Left ventricle myocardium inferior (tissue), 1 donor: Measurements from ENCODE around the gene PCCA. TPM values are rescaled to one million over a fixed set of nuclear protein-coding genes. Genes with fewer than 3 reads are reported as not detected.
"Not testable (repeated sequence)": the region's sequence is repeated elsewhere in the genome, so short reads cannot be mapped to it uniquely, and the experiment has no call there.

Experiments used
- DNase-seq: peaks from one replicate; pipeline ENCODE4 v3.0.0-alpha.2; 2020
- H3K27ac ChIP-seq: fragments of 200-600 bp; replicated peaks from 2 replicates; pipeline ENCODE4 v1.8.0; 2021
- H3K27me3 ChIP-seq: fragments of 200-600 bp; 2 replicates; pipeline ENCODE4 v1.8.0; 2021; ENCODE audit warnings: low read depth
- H3K36me3 ChIP-seq: fragments of 200-600 bp; 2 replicates; pipeline ENCODE4 v1.8.0; 2021
- H3K4me1 ChIP-seq: fragments of 200-600 bp; 2 replicates; pipeline ENCODE4 v1.8.0; 2021
- H3K4me3 ChIP-seq: fragments of 200-600 bp; 2 replicates; pipeline ENCODE4 v1.8.0; 2021; ENCODE audit warnings: mild to moderate bottlenecking, moderate library complexity
- H3K9me3 ChIP-seq: fragments of 200-600 bp; replicated peaks from 2 replicates; pipeline ENCODE4 v1.8.0; 2021
- CTCF ChIP-seq: fragments of 200-600 bp; IDR thresholded peaks from 2 replicates; pipeline ENCODE4 v1.8.0; 2021; ENCODE audit warnings: antibody characterized with exemption, mild to moderate bottlenecking, borderline replicate concordance
- intact Hi-C: fragments of 100-400 bp; cut with micrococcal nuclease; formaldehyde crosslinking; loops from one replicate; pipeline ENCODE4 v1.11.0; 2022
- total RNA-seq: library from RNA; stranded (reverse); fragmentation: NEBNext Ultra II Directional; extraction: Animal tissue kit (Norgen Biotek cat#: 25700); gene quantifications from one replicate; pipeline ENCODE4 v1.2.1, GENCODE V29; 2021
- donor health status: DM: no; HTN: yes; CAD: no; lungs with severe emphysema.

The PCCA gene
- total RNA-seq, 1 donor from 2014 or later, result 65.4 TPM

- H3K9me3 ChIP-seq, result peaks cover 8% of the 10 kb centered on the region
- intact Hi-C loops, result no loop called here
- peaks cover 22% of the 10 kb centered on the region for H3K36me3 ChIP-seq
- H3K4me3 ChIP-seq, result no peak overlapping the region
- DNase-seq, result no peak
- no peak for TF ChIP-seq CTCF
- no peaks in the 10 kb centered on the region for H3K27me3 ChIP-seq
- H3K27ac ChIP-seq, result no peak overlapping the region
- H3K4me1 ChIP-seq, result no peaks in the 10 kb centered on the region
These were observed 122.3 kb downstream of the PCCA start for GRCh38 chr13:100211016-100211710.

GRCh38 chr13:100212904-100213553, 124.1 kb downstream of the PCCA start:
- DNase-seq, result no peak
- Histone ChIP-seq H3K9me3 (peaks cover 8% of the 10 kb centered on the region), H3K27me3 (no peaks in the 10 kb centered on the region), H3K4me1 (no peaks in the 10 kb centered on the region), H3K4me3 (no peak overlapping the region), H3K36me3 (peaks cover 24% of the 10 kb centered on the region), H3K27ac (no peak overlapping the region)
- TF ChIP-seq CTCF, result no peak
- intact Hi-C loops, result no loop called here

GRCh38 chr13:100213576-100213975, 124.7 kb downstream of the PCCA start:
- Histone ChIP-seq H3K36me3 (peaks cover 24% of the 10 kb centered on the region), H3K9me3 (peaks cover 8% of the 10 kb centered on the region), H3K27ac (no peak overlapping the region), H3K4me1 (no peaks in the 10 kb centered on the region), H3K27me3 (no peaks in the 10 kb centered on the region), H3K4me3 (no peak overlapping the region)
- TF ChIP-seq CTCF, result no peak
- intact Hi-C loops, result no loop called here
- DNase-seq, result no peak

- no peak for DNase-seq
- intact Hi-C loops, result no loop called here
- no peaks in the 10 kb centered on the region for H3K4me1 ChIP-seq
- peaks cover 8% of the 10 kb centered on the region for H3K9me3 ChIP-seq
- no peaks in the 10 kb centered on the region for H3K27me3 ChIP-seq
- H3K36me3 ChIP-seq, result peaks cover 17% of the 10 kb centered on the region
- no peak overlapping the region for H3K27ac ChIP-seq
- no peak for TF ChIP-seq CTCF
- H3K4me3 ChIP-seq, result no peak overlapping the region
These were observed 126.0 kb downstream of the PCCA start for GRCh38 chr13:100214886-100215285.

- no peak for TF ChIP-seq CTCF
- Histone ChIP-seq H3K27me3 (no peaks in the 10 kb centered on the region), H3K4me3 (no peak overlapping the region), H3K36me3 (peaks cover 2% of the 10 kb centered on the region), H3K27ac (no peak overlapping the region), H3K9me3 (no peaks in the 10 kb centered on the region), H3K4me1 (no peaks in the 10 kb centered on the region)
- intact Hi-C loops, result no loop called here
- DNase-seq, result no peak
These were observed 132.3 kb downstream of the PCCA start for GRCh38 chr13:100221166-100221565.

GRCh38 chr13:100223966-100224530, 135.2 kb downstream of the PCCA start:
- DNase-seq, intact Hi-C loops: not testable (repeated sequence)

More at GRCh38 chr13:100223966-100224530, 135.2 kb downstream of the PCCA start:
- H3K4me1 ChIP-seq, H3K36me3 ChIP-seq, H3K27me3 ChIP-seq, H3K27ac ChIP-seq, H3K9me3 ChIP-seq, H3K4me3 ChIP-seq: not testable (repeated sequence)
